ENCODE measurements around the gene PDE6H.

The PDE6H gene

GRCh38 chr12:14999021-14999694 is 26.3 kb downstream of the PDE6H start:
- peaks cover 12% of the 10 kb centered on the region for H3K27me3 Mint-ChIP-seq
- no peaks in the 10 kb centered on the region for H3K9me3 Mint-ChIP-seq
- H3K27ac Mint-ChIP-seq: no peak overlapping the region
- H3K4me3 Mint-ChIP-seq: no peak overlapping the region
- no peak for DNase-seq
- H3K4me1 Mint-ChIP-seq: peaks cover 16% of the 10 kb centered on the region
- no peak for ATAC-seq

GRCh38 chr12:14999695-15000365 is 27.0 kb downstream of the PDE6H start:
- Mint-ChIP-seq H3K27me3 (peaks cover 19% of the 10 kb centered on the region), H3K4me1 (peaks cover 9% of the 10 kb centered on the region), H3K9me3 (no peaks in the 10 kb centered on the region), H3K4me3 (no peak overlapping the region), H3K27ac (no peak overlapping the region)
- no peak for ATAC-seq
- DNase-seq: no peak

- H3K27ac Mint-ChIP-seq: no peak overlapping the region
- no peak for ATAC-seq
Observed at GRCh38 chr12:15000575-15000974, 27.7 kb downstream of the PDE6H start.

GRCh38 chr12:15001733-15002382 is 29.0 kb downstream of the PDE6H start:
- DNase-seq (no peak), ATAC-seq (no peak)
- no peaks in the 10 kb centered on the region for H3K9me3 Mint-ChIP-seq
- H3K27ac Mint-ChIP-seq: no peak overlapping the region
- H3K4me1 Mint-ChIP-seq: no peaks in the 10 kb centered on the region
- no peak overlapping the region for H3K4me3 Mint-ChIP-seq
- peaks cover 36% of the 10 kb centered on the region for H3K27me3 Mint-ChIP-seq

More at GRCh38 chr12:15000575-15000974, 27.7 kb downstream of the PDE6H start:
- peaks cover 2% of the 10 kb centered on the region for H3K4me1 Mint-ChIP-seq
- DNase-seq: no peak
- peaks cover 25% of the 10 kb centered on the region for H3K27me3 Mint-ChIP-seq
- no peak overlapping the region for H3K4me3 Mint-ChIP-seq
- no peaks in the 10 kb centered on the region for H3K9me3 Mint-ChIP-seq

GRCh38 chr12:15004421-15004820 is 31.6 kb downstream of the PDE6H start:
- Mint-ChIP-seq H3K4me1 (no peaks in the 10 kb centered on the region), H3K4me3 (no peak overlapping the region)

GRCh38 chr12:15005064-15005463 is 32.2 kb downstream of the PDE6H start:
- DNase-seq (no peak), ATAC-seq (no peak)
- H3K27me3 Mint-ChIP-seq: peaks cover 45% of the 10 kb centered on the region
- no peak overlapping the region for H3K4me3 Mint-ChIP-seq
- no peaks in the 10 kb centered on the region for H3K9me3 Mint-ChIP-seq
- H3K4me1 Mint-ChIP-seq: no peaks in the 10 kb centered on the region
- no peak overlapping the region for H3K27ac Mint-ChIP-seq

More at GRCh38 chr12:15004421-15004820, 31.6 kb downstream of the PDE6H start:
- H3K27me3 Mint-ChIP-seq: peaks cover 39% of the 10 kb centered on the region
- no peak overlapping the region for H3K27ac Mint-ChIP-seq
- H3K9me3 Mint-ChIP-seq: no peaks in the 10 kb centered on the region
- no peak for DNase-seq
- ATAC-seq: no peak

- H3K4me3 Mint-ChIP-seq: no peak overlapping the region
- H3K27ac Mint-ChIP-seq: no peak overlapping the region
- H3K4me1 Mint-ChIP-seq: no peaks in the 10 kb centered on the region
- ATAC-seq (no peak), DNase-seq (no peak)
- no peaks in the 10 kb centered on the region for H3K9me3 Mint-ChIP-seq
- H3K27me3 Mint-ChIP-seq: peaks cover 44% of the 10 kb centered on the region
Observed at GRCh38 chr12:15007551-15007950, 34.7 kb downstream of the PDE6H start.

GRCh38 chr12:15011162-15011561 is 38.3 kb downstream of the PDE6H start:
- DNase-seq: no peak
- H3K4me3 Mint-ChIP-seq: no peak overlapping the region
- peak; percentile 53 for ATAC-seq

GRCh38 chr12:15013634-15014179 is 40.9 kb downstream of the PDE6H start:
- DNase-seq: no peak
- Mint-ChIP-seq H3K27me3 (peaks cover 8% of the 10 kb centered on the region), H3K27ac (no peak overlapping the region), H3K9me3 (no peaks in the 10 kb centered on the region), H3K4me3 (no peak overlapping the region), H3K4me1 (no peaks in the 10 kb centered on the region)
- peak; percentile 31 for ATAC-seq

More at GRCh38 chr12:15011162-15011561, 38.3 kb downstream of the PDE6H start:
- no peaks in the 10 kb centered on the region for H3K9me3 Mint-ChIP-seq
- H3K27me3 Mint-ChIP-seq: peaks cover 14% of the 10 kb centered on the region
- no peaks in the 10 kb centered on the region for H3K4me1 Mint-ChIP-seq
- no peak overlapping the region for H3K27ac Mint-ChIP-seq

GRCh38 chr12:15014708-15015107 is 41.9 kb downstream of the PDE6H start:
- Mint-ChIP-seq H3K4me1 (no peaks in the 10 kb centered on the region), H3K9me3 (no peaks in the 10 kb centered on the region), H3K27ac (no peak overlapping the region), H3K27me3 (peaks cover 2% of the 10 kb centered on the region), H3K4me3 (no peak overlapping the region)
- ATAC-seq (no peak), DNase-seq (no peak)

GRCh38 chr12:15015121-15015520 is 42.3 kb downstream of the PDE6H start:
- DNase-seq (no peak), ATAC-seq (no peak)
- no peak overlapping the region for H3K27ac Mint-ChIP-seq
- no peaks in the 10 kb centered on the region for H3K4me1 Mint-ChIP-seq
- no peaks in the 10 kb centered on the region for H3K27me3 Mint-ChIP-seq
- no peak overlapping the region for H3K4me3 Mint-ChIP-seq
- no peaks in the 10 kb centered on the region for H3K9me3 Mint-ChIP-seq

GRCh38 chr12:15020156-15020555 is 47.3 kb downstream of the PDE6H start:
- H3K27ac Mint-ChIP-seq: no peak overlapping the region
- peaks cover 0 to 10% of the 10 kb centered on the region in 2 donors for H3K9me3 Mint-ChIP-seq
- no peak for ATAC-seq
- no peaks in the 10 kb centered on the region for H3K27me3 Mint-ChIP-seq
- DNase-seq: no peak
- H3K4me3 Mint-ChIP-seq: no peak overlapping the region
- H3K4me1 Mint-ChIP-seq: no peaks in the 10 kb centered on the region
